ENCODE data around the gene BCHE. TPM values are rescaled to one million over a fixed set of nuclear protein-coding genes. Genes with fewer than 3 reads are reported as not detected.

Gene BCHE
- total and polyA plus RNA-seq, 2 experiments from 2014 or later = 11.1 to 16.2 TPM

DNA sequence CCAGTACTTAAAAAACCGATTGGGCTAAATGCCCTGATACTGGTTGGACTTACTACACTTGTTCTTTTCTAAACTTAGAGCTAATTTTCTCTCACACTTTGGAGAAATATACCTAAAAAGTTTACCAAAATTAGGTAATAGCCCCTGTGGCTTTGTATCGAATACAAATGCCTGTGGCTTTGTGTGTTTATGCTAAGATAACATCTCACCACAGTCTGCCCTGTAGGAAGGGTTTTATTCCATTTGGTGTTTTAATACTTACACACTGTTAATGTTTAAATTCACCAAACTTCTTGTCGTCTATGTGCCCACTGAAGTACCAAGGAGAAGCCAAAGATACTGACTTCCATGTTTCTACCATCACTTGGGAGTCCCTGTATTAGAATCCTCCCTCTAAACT is 66.4 kb downstream of the BCHE start:
- no peak overlapping the region for H3K4me3 ChIP-seq
- no peaks in the 10 kb centered on the region for H3K4me1 ChIP-seq (ENCODE audit: low read depth)
- no peaks in the 10 kb centered on the region for H3K36me3 ChIP-seq
- DNase-seq (ENCODE audit: low read depth in 1 of 2, low spot score in 1 of 2) = no peak
- H3K27ac ChIP-seq = no peak overlapping the region
- H3K27me3 ChIP-seq = no peaks in the 10 kb centered on the region
- TF ChIP-seq CTCF (IDR thresholded peaks at IDR 0.05; ENCODE audit: low read depth, low read length) = no peak
- H3K9me3 ChIP-seq (ENCODE audit: low read depth) = no peaks in the 10 kb centered on the region

DNA sequence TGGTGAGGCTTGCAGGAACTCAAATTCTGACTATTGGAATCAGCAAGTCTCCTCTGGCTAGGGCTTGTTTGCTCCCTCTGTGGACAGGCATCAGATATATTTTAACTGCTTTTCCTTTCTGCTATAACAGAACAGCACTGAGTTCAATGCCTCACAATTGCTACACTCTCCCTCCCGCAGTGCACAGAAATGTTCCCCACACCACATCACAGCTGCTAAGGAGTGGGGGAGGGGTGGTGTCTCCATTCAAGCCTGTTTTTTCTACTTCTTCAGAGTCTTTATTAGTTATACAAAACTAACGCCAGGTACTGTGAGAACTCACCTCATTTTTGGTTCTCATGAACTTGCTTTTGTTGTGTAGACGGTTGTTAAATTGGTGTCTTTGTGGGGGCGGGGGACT is 68.5 kb downstream of the BCHE start:
- H3K27ac ChIP-seq = no peak overlapping the region
- no peaks in the 10 kb centered on the region for H3K27me3 ChIP-seq
- H3K9me3 ChIP-seq (ENCODE audit: low read depth) = no peaks in the 10 kb centered on the region
- no peaks in the 10 kb centered on the region for H3K4me1 ChIP-seq (ENCODE audit: low read depth)
- H3K36me3 ChIP-seq = no peaks in the 10 kb centered on the region
- DNase-seq (ENCODE audit: low read depth in 1 of 2, low spot score in 1 of 2) = no peak
- no peak overlapping the region for H3K4me3 ChIP-seq
- TF ChIP-seq CTCF (IDR thresholded peaks at IDR 0.05; ENCODE audit: low read depth, low read length) = no peak

DNA sequence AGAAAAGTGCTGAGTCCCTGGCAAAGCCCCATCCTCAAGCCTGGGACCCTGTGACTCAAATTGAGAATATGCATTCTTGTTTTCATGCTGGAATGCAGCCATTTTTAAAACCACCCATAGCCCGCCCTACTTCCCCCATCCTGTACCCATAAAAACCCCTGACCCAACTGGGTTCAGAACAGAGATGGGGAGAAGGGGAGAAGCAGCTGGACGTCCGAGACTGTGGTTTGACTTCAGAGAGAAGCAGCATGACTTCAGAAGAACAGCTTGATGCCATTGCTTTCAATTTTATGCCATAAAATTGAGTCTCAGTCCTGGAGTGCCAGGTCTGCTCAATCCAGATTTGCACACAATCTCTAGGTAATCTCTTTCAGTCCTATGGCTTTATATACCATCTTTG is 78.2 kb downstream of the BCHE start:
- no peaks in the 10 kb centered on the region for H3K4me1 ChIP-seq (ENCODE audit: low read depth)
- no peak for TF ChIP-seq CTCF (IDR thresholded peaks at IDR 0.05; ENCODE audit: low read depth, low read length)
- H3K4me3 ChIP-seq = no peak overlapping the region
- no peak for DNase-seq (ENCODE audit: low read depth in 1 of 2, low spot score in 1 of 2)
- no peak overlapping the region for H3K27ac ChIP-seq
- no peaks in the 10 kb centered on the region for H3K9me3 ChIP-seq (ENCODE audit: low read depth)
- H3K27me3 ChIP-seq = no peaks in the 10 kb centered on the region
- no peaks in the 10 kb centered on the region for H3K36me3 ChIP-seq

- Histone ChIP-seq H3K27ac (no peak overlapping the region), H3K9me3 (ENCODE audit: low read depth) (no peaks in the 10 kb centered on the region), H3K36me3 (no peaks in the 10 kb centered on the region), H3K27me3 (no peaks in the 10 kb centered on the region), H3K4me3 (no peak overlapping the region), H3K4me1 (ENCODE audit: low read depth) (peaks cover 23% of the 10 kb centered on the region)
- no peak for DNase-seq (ENCODE audit: low read depth in 1 of 2, low spot score in 1 of 2)
- no peak for TF ChIP-seq CTCF (IDR thresholded peaks at IDR 0.05; ENCODE audit: low read depth, low read length)
Measured at GRCh38 chr3:165755571-165755970, 81.7 kb downstream of the BCHE start.

DNA sequence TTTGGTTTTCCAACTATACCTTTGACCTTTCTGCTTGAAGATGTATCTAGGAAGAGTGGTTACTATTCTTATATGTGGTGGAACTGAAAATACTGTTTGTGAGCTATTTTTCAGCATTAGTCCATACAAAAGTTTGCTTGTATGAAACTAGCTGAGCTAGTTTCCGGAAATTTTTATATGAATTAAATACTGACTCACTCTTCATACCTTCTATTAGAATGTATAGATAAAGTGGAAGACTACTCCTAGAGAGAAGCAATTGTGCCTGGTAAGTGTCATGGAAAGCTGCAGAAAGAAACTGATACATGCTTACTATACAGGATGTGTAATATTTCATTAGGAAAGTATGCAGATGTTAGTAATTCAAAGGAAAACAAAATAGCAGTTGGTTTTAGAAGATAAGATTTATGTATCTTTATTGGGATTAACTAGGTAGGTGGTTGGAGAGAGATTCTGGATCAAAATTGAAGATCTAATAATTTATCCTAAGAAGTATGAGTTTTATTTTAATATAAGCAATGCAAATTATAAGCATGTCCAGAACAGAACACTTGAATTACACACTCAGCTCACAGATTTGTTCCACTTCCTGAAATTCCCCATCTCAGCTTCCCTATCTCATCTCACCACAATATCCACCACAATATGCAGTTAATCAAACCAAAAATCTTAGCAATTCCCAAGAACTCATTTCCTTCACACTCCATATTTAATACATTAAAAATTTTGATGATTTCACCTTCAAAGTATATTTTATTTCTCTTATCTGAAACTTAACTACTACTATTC is 82.8 kb downstream of the BCHE start:
- no peak for TF ChIP-seq CTCF (IDR thresholded peaks at IDR 0.05; ENCODE audit: low read depth, low read length)
- H3K36me3 ChIP-seq = no peaks in the 10 kb centered on the region

More for the DNA sequence above, 82.8 kb downstream of the BCHE start:
- Histone ChIP-seq H3K4me3 (no peak overlapping the region), H3K27me3 (no peaks in the 10 kb centered on the region), H3K4me1 (ENCODE audit: low read depth) (peaks cover 27% of the 10 kb centered on the region), H3K27ac (no peak overlapping the region), H3K9me3 (ENCODE audit: low read depth) (no peaks in the 10 kb centered on the region)
- DNase-seq (ENCODE audit: low read depth in 1 of 2, low spot score in 1 of 2) = no peak
